ENCODE results near the gene ADAT1. TPM values are rescaled to one million over a fixed set of nuclear protein-coding genes. Genes with fewer than 3 reads are reported as not detected.

ADAT1 gene
- total RNA-seq, 1 experiment from 2014 or later, result 44.2 TPM

DNA sequence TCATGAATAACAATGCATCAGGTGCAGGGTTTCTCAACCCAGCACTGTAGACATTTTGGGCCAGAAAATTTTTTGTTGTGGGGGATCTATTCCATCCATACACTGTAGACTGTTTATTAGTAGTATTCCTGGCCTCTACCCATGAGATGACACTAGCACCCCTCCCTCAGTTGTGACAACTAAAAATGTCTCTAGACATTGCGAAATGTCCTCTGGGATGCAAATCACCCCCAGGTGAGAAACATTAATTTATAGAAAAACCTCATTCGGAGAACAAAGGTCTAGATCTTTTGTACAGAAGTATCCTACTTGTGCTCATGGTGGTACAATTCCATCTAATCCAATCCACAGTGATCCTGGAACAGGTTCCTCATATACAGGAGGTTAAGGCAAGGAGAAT lies 4.3 kb downstream of the ADAT1 start:
- no peak for DNase-seq (ENCODE audit: low read depth, low spot score)
- CTCF ChIA-PET, result no interaction called here
- Histone ChIP-seq H2AFZ (ENCODE audit: low read depth, low read length, poor library complexity, severe bottlenecking) (no peak overlapping the region), H3K4me1 (ENCODE audit: control insufficient read depth in 1 of 2, insufficient read depth in 2 of 2, low read length in 2 of 2) (peaks cover 8 to 19% of the 10 kb centered on the region in 2 experiments), H3K9me3 (ENCODE audit: control insufficient read depth in 1 of 2, insufficient read depth in 1 of 2, low read depth in 1 of 2, low read length in 2 of 2) (no peaks in the 10 kb centered on the region), H4K20me1 (ENCODE audit: insufficient read depth) (no peaks in the 10 kb centered on the region), H3K4me2 (ENCODE audit: low read length) (no peak overlapping the region), H3K9ac (ENCODE audit: low read length) (no peak overlapping the region), H3K27me3 (ENCODE audit: insufficient read depth, low read length) (no peaks in the 10 kb centered on the region), H3K36me3 (ENCODE audit: control insufficient read depth in 1 of 2, insufficient read depth in 2 of 2, low read length in 2 of 2) (peaks cover 16 to 24% of the 10 kb centered on the region in 2 experiments; a peak in 3 of 4 replicates), H3K27ac (ENCODE audit: low read depth, low read length) (no peak overlapping the region), H3K79me2 (ENCODE audit: insufficient read depth, low read length) (peaks cover 9% of the 10 kb centered on the region), H3K4me3 (replicated peaks in 1 of 2; ENCODE audit: low read depth in 1 of 2, low read length in 2 of 2) (no peak overlapping the region), H3K9me2 (ENCODE audit: insufficient read depth) (no peaks in the 10 kb centered on the region)
- RAD21 ChIA-PET (ENCODE audit: low non-redundant PET in 1 of 2, low total read pairs in 2 of 2, uncharacterized antibody in 2 of 2, unreplicated experiment in 2 of 2), result no interaction called here
- intact Hi-C loops (cut with micrococcal nuclease), result no loop called here
- POLR2A ChIA-PET, result interaction anchor here (0.8 kb wide), 1 partner anchor 12 kb away, joined by 3 read pairs; no protein-coding TSS in a partner anchor
- ATAC-seq, result no peak
- TF ChIP-seq POLR2A (IDR thresholded peaks at IDR 0.05; ENCODE audit: borderline replicate concordance, extremely low read depth, insufficient read depth, insufficient read length), result no peak
- no peak for TF ChIP-seq FOSL1 (IDR thresholded peaks at IDR 0.05; ENCODE audit: low read depth)
- no peak for TF ChIP-seq RAD21 (IDR thresholded peaks at IDR 0.05; ENCODE audit: low read depth)
- no peak for TF ChIP-seq JUND (IDR thresholded peaks at IDR 0.05)
- TF ChIP-seq YY1 (IDR thresholded peaks at IDR 0.05; ENCODE audit: extremely low read depth, insufficient replicate concordance, low read depth, low read length), result no peak
- TF ChIP-seq ZNF274 (IDR thresholded peaks at IDR 0.05; ENCODE audit: low read depth, low read length), result no peak
- TF ChIP-seq SIN3A (IDR thresholded peaks at IDR 0.05; ENCODE audit: low read depth), result no peak
- TF ChIP-seq ELF1 (IDR thresholded peaks at IDR 0.05; ENCODE audit: borderline replicate concordance, low read depth), result no peak
- no peak for TF ChIP-seq MAX (IDR thresholded peaks at IDR 0.05)
- BruUV-seq (replicated peaks), result no TSS peak

DNA sequence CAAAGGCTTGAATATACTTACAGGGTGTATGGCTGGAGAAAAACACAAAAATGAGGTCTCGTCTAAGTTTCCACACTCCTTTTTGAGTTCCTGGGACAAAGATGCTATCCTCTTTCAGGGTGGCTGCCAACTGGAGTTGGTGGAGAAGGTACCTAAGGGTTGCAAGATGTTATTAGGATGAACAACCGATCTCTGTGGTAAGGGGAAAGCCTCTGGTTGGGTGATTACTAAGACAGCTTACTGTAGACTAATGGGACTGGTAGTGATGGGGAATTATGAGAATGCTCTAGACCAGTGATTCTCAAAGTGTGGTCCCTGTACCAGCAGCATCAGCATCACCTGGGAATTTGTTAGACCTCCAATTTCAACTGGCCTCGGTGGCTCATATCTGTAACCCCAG lies 6.0 kb downstream of the ADAT1 start:
- CTCF ChIA-PET, result no interaction called here
- POLR2A ChIA-PET, result no interaction called here
- Histone ChIP-seq H3K9ac (ENCODE audit: low read length) (no peak overlapping the region), H3K4me1 (ENCODE audit: control insufficient read depth in 1 of 2, insufficient read depth in 2 of 2, low read length in 2 of 2) (peaks cover 6 to 10% of the 10 kb centered on the region in 2 experiments), H3K79me2 (ENCODE audit: insufficient read depth, low read length) (peaks cover 2% of the 10 kb centered on the region), H3K27ac (ENCODE audit: low read depth, low read length) (no peak overlapping the region), H2AFZ (ENCODE audit: low read depth, low read length, poor library complexity, severe bottlenecking) (no peak overlapping the region), H3K36me3 (ENCODE audit: control insufficient read depth in 1 of 2, insufficient read depth in 2 of 2, low read length in 2 of 2) (peaks cover 17 to 36% of the 10 kb centered on the region in 2 experiments; a peak in 3 of 4 replicates), H3K9me3 (ENCODE audit: control insufficient read depth in 1 of 2, insufficient read depth in 1 of 2, low read depth in 1 of 2, low read length in 2 of 2) (no peaks in the 10 kb centered on the region), H4K20me1 (ENCODE audit: insufficient read depth) (no peaks in the 10 kb centered on the region), H3K4me3 (replicated peaks in 1 of 2; ENCODE audit: low read depth in 1 of 2, low read length in 2 of 2) (no peak overlapping the region), H3K27me3 (ENCODE audit: insufficient read depth, low read length) (no peaks in the 10 kb centered on the region), H3K9me2 (ENCODE audit: insufficient read depth) (no peaks in the 10 kb centered on the region), H3K4me2 (ENCODE audit: low read length) (no peak overlapping the region)
- RAD21 ChIA-PET (ENCODE audit: low non-redundant PET in 1 of 2, low total read pairs in 2 of 2, uncharacterized antibody in 2 of 2, unreplicated experiment in 2 of 2), result no interaction called here
- intact Hi-C loops (cut with micrococcal nuclease), result no loop called here
- no TSS peak for BruUV-seq (replicated peaks)
- DNase-seq (ENCODE audit: low read depth, low spot score), result no peak
- no peak for ATAC-seq
- TF ChIP-seq CTCF (IDR thresholded peaks at IDR 0.05 in 2 of 3, conservative IDR thresholded peaks at IDR 0.05 in 1 of 3; ENCODE audit: borderline replicate concordance in 1 of 3, insufficient read depth in 1 of 3, low read depth in 2 of 3, low read length in 2 of 3), result no peak
- TF ChIP-seq JUND (IDR thresholded peaks at IDR 0.05), result no peak
- no peak for TF ChIP-seq ATF3 (IDR thresholded peaks at IDR 0.05)
- no peak for TF ChIP-seq ZNF274 (IDR thresholded peaks at IDR 0.05; ENCODE audit: low read depth, low read length)
- TF ChIP-seq TCF7L2 (IDR thresholded peaks at IDR 0.05; ENCODE audit: borderline replicate concordance, extremely low read depth, insufficient read depth, insufficient read length), result no peak
- TF ChIP-seq FOSL1 (IDR thresholded peaks at IDR 0.05; ENCODE audit: low read depth), result no peak
- TF ChIP-seq ZFX (IDR thresholded peaks at IDR 0.05), result no peak
- no peak for TF ChIP-seq MAX (IDR thresholded peaks at IDR 0.05)
- no peak for TF ChIP-seq REST (IDR thresholded peaks at IDR 0.05; ENCODE audit: low read depth)
